ENCODE measurements around the gene ANKRD11.

ANKRD11 gene

DNA sequence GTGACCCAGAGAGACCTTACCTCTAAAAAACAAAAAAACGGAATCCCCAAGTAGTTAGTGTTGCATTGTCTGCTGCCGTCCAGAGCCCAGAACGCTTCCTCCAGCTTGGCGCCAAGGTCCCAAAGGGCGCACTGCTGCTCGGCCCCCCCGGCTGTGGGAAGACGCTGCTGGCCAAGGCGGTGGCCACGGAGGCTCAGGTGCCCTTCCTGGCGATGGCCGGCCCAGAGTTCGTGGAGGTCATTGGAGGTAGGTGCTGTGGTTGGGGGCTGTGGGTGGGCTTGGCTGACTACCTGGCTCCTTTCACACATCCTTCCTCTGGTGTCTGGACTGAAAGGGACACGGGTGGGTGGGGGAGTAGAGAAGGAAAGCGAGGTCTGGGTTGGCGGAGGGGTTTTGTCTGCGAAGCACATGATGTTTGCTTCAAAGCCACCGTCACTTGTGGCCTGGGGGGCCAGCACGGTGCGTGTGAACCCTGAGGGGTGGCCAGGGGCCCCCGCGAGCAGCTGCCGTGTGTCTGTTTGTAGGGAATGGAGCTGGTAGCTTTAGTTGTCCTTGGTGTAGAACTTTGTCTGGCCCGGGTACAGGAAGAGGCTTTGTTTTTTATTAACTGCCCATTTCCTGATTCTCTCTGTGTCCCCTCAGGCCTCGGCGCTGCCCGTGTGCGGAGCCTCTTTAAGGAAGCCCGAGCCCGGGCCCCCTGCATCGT lies 41.6 kb upstream of the ANKRD11 start:
- H3K9me3 ChIP-seq (ENCODE audit: insufficient read depth, low read length) = no peaks in the 10 kb centered on the region
- TF ChIP-seq SUZ12 (IDR thresholded peaks at IDR 0.05; ENCODE audit: extremely low read depth, insufficient read depth, insufficient read length) (no peak), ZNF274 (IDR thresholded peaks at IDR 0.05; ENCODE audit: low read depth, low read length) (no peak), YY1 (IDR thresholded peaks at IDR 0.05; ENCODE audit: insufficient read depth, insufficient read length) (no peak)

DNA sequence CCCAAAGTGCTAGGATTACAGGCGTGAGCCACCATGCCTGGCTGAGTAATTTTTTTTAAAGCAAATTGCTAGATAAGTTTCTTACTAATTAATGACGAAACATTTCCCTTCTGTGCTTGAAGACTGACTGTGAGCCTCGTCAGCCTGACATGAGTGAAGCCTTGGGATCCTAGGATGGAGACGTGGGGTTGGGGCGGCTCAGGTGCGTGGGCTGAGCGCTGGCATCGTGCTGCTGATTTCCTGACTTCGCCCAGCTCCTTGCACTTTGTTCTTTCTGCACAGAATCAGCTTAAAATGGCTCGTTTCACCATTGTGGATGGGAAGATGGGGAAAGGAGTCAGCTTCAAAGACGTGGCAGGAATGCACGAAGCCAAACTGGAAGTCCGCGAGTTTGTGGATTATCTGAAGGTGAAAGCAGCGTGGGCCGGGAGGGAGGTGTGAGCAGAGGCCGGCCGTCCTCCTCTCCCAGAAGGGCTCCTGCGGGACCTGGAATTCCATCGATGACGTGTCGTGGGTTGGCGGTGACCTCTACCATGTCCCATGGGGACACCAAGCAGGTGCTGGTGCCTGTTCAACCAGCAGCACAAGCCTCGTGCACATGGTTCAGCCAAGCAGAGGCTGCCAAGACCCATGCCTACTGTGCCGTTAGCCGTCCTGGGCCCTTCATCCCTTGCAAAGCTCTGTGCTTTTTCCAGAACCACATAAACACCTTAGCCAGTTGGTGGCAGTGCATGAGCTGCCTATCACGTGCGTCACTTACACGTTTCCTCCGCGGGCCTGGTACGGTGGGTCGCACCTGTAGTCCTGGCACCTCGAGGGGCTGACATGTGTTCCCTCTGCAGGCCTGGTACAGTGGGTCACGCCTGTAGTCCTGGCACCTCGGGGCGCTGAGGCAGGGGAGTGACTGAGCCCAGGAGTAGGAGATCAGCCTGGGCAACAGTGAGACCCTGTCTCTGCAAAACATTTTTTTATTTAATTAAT lies 40.3 kb upstream of the ANKRD11 start:
- no peaks in the 10 kb centered on the region for H3K9me3 ChIP-seq (ENCODE audit: insufficient read depth, low read length)
- no peaks in the 10 kb centered on the region for H3K4me1 ChIP-seq (ENCODE audit: insufficient read depth, insufficient read length)
- H3K4me3 ChIP-seq (ENCODE audit: insufficient read length, low read depth) = no peak overlapping the region
- no peak overlapping the region for H3K9ac ChIP-seq (ENCODE audit: insufficient read length, low read depth)
- no peak for TF ChIP-seq ZNF274 (IDR thresholded peaks at IDR 0.05; ENCODE audit: low read depth, low read length)
- TF ChIP-seq SUZ12 (IDR thresholded peaks at IDR 0.05; ENCODE audit: extremely low read depth, insufficient read depth, insufficient read length) = no peak
- no peak for TF ChIP-seq YY1 (IDR thresholded peaks at IDR 0.05; ENCODE audit: insufficient read depth, insufficient read length)
- no peak for DNase-seq (ENCODE audit: low read depth, low spot score)
- H3K36me3 ChIP-seq (ENCODE audit: insufficient read depth, insufficient read length, low read length) = peaks cover 96% of the 10 kb centered on the region
- H3K27me3 ChIP-seq (ENCODE audit: insufficient read depth, insufficient read length) = no peaks in the 10 kb centered on the region

More for the DNA sequence above, 41.6 kb upstream of the ANKRD11 start:
- Histone ChIP-seq H3K27me3 (ENCODE audit: insufficient read depth, insufficient read length) (no peaks in the 10 kb centered on the region), H3K36me3 (ENCODE audit: insufficient read depth, insufficient read length, low read length) (peaks cover 93% of the 10 kb centered on the region), H3K4me3 (ENCODE audit: insufficient read length, low read depth) (no peak overlapping the region), H3K4me1 (ENCODE audit: insufficient read depth, insufficient read length) (no peaks in the 10 kb centered on the region), H3K9ac (ENCODE audit: insufficient read length, low read depth) (no peak overlapping the region)
- no peak for DNase-seq (ENCODE audit: low read depth, low spot score)

DNA sequence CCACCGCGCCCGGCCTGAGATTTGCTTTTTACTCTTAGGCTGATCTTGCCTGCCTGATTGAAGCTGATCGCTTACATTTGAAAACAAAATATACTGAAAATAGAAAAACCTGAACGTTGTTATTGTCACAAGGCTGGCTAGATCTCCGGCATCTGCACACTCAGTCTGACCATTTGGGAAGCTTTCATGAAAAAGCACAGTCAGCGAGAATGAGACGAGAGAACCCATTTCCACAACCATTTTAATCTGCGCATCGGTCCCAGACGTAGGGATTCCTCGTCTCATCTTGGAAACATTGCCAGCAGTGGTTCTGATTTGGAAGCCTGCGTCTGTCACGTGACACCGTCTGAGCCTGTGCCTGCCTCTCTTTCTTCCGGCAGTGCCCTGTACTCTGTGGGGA lies 38.7 kb upstream of the ANKRD11 start:
- TF ChIP-seq ZNF274 (IDR thresholded peaks at IDR 0.05; ENCODE audit: low read depth, low read length) (no peak), SUZ12 (IDR thresholded peaks at IDR 0.05; ENCODE audit: extremely low read depth, insufficient read depth, insufficient read length) (no peak), YY1 (IDR thresholded peaks at IDR 0.05; ENCODE audit: insufficient read depth, insufficient read length) (no peak)
- Histone ChIP-seq H3K4me1 (ENCODE audit: insufficient read depth, insufficient read length) (peaks cover 3% of the 10 kb centered on the region), H3K27me3 (ENCODE audit: insufficient read depth, insufficient read length) (no peaks in the 10 kb centered on the region), H3K4me3 (ENCODE audit: insufficient read length, low read depth) (no peak overlapping the region), H3K36me3 (ENCODE audit: insufficient read depth, insufficient read length, low read length) (peaks cover 96% of the 10 kb centered on the region), H3K9me3 (ENCODE audit: insufficient read depth, low read length) (no peaks in the 10 kb centered on the region), H3K9ac (ENCODE audit: insufficient read length, low read depth) (no peak overlapping the region)
- DNase-seq (ENCODE audit: low read depth, low spot score) = no peak

DNA sequence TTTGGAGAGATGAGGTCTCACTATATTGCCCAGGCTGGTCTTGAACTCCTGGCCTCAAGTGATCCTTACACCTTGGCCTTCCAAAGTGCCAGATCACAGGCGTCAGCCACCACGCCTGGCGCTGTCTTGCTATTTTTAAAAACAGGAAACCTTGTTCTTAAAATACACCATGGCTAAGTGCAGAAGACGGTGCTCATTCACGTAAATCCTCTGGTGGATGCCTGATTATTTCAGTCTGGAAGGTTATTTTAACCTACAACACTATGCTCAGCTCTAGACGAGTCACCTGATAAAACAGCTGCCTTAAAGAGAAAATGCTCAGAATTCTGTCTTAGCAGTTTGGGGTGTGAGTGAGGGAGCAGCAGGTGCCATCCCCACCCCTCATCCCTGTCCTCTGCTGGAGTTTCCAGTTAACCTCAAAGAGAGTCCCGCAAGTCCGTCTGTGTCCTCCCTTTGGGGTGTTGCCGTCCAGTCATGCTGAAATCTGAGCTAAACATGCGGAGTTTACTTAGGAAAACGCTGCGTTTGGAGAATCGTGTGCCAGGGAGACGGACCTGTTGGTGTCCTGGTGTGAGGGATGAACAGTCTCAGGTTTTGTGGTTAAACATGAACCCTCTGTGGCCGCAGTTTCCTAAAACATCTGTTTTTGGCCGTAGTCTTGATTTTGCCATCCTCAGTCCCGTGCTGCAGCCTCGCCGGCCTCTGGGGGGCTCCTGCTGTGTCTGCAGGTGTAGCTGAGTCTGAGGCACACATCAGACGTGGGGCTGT lies 35.0 kb upstream of the ANKRD11 start:
- no peak overlapping the region for H3K9ac ChIP-seq (ENCODE audit: insufficient read length, low read depth)
- no peak for DNase-seq (ENCODE audit: low read depth, low spot score)
- H3K36me3 ChIP-seq (ENCODE audit: insufficient read depth, insufficient read length, low read length) = peaks cover 98% of the 10 kb centered on the region
- H3K27me3 ChIP-seq (ENCODE audit: insufficient read depth, insufficient read length) = no peaks in the 10 kb centered on the region
- H3K4me1 ChIP-seq (ENCODE audit: insufficient read depth, insufficient read length) = peaks cover 8% of the 10 kb centered on the region
- TF ChIP-seq ZNF274 (IDR thresholded peaks at IDR 0.05; ENCODE audit: low read depth, low read length) (no peak), YY1 (IDR thresholded peaks at IDR 0.05; ENCODE audit: insufficient read depth, insufficient read length) (no peak), SUZ12 (IDR thresholded peaks at IDR 0.05; ENCODE audit: extremely low read depth, insufficient read depth, insufficient read length) (no peak)
- no peak overlapping the region for H3K4me3 ChIP-seq (ENCODE audit: insufficient read length, low read depth)
- H3K9me3 ChIP-seq (ENCODE audit: insufficient read depth, low read length) = no peaks in the 10 kb centered on the region

DNA sequence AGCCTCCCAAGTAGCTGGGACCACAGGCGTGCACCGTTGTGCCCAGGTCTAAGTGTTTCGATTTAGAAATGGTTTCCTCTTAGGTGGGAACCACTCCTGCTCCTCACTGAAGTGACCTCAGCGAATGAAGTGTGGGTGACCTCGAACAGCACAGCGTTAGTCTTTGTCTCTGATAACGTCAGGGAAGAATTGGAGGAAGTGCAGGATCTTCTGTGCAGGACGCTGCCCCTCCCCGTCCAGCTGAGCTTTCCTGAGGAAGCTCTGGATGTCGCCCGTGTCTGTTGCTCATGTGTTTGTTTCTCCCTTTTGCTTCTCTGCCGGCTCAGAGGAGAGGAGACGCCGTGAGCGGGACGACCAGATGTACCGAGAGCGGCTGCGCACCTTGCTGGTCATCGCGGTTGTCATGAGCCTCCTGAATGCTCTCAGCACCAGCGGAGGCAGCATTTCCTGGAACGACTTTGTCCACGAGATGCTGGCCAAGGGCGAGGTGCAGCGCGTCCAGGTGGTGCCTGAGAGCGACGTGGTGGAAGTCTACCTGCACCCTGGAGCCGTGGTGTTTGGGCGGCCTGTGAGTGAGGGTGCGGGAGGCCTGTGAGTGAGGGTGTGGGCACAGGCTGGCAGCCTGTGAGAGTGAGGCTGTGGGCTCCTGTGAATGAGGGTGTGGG lies 33.5 kb upstream of the ANKRD11 start:
- TF ChIP-seq SUZ12 (IDR thresholded peaks at IDR 0.05; ENCODE audit: extremely low read depth, insufficient read depth, insufficient read length) = no peak
- no peak for TF ChIP-seq ZNF274 (IDR thresholded peaks at IDR 0.05; ENCODE audit: low read depth, low read length)
- no peak for TF ChIP-seq YY1 (IDR thresholded peaks at IDR 0.05; ENCODE audit: insufficient read depth, insufficient read length)
- H3K36me3 ChIP-seq (ENCODE audit: insufficient read depth, insufficient read length, low read length) = peaks cover 98% of the 10 kb centered on the region

DNA sequence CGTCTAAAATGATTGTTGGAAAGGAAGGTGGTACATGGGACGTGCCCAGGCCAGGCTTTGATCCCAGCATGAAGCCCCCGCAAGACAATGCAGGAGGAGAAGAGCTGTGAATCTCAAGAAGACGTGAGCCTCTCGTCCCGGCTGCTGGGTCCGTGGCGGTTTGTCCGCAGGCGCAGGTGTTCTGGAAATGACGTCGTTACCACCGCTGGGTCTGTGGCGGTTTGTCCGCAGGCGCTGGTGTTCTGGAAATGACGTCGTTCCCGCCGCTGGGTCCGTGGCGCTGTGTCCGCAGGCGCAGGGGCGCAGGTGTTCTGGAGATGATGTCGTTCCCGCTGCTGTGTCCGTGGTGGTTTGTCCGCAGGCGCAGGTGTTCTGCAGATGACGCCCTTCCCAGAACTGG lies 31.9 kb upstream of the ANKRD11 start:
- Histone ChIP-seq H3K4me1 (ENCODE audit: insufficient read depth, insufficient read length) (peaks cover 8% of the 10 kb centered on the region), H3K27me3 (ENCODE audit: insufficient read depth, insufficient read length) (no peaks in the 10 kb centered on the region), H3K36me3 (ENCODE audit: insufficient read depth, insufficient read length, low read length) (peaks cover 98% of the 10 kb centered on the region), H3K4me3 (ENCODE audit: insufficient read length, low read depth) (no peak overlapping the region), H3K9me3 (ENCODE audit: insufficient read depth, low read length) (no peaks in the 10 kb centered on the region), H3K9ac (ENCODE audit: insufficient read length, low read depth) (no peak overlapping the region)
- no peak for DNase-seq (ENCODE audit: low read depth, low spot score)
- TF ChIP-seq SUZ12 (IDR thresholded peaks at IDR 0.05; ENCODE audit: extremely low read depth, insufficient read depth, insufficient read length) = no peak
- TF ChIP-seq ZNF274 (IDR thresholded peaks at IDR 0.05; ENCODE audit: low read depth, low read length) = no peak
- no peak for TF ChIP-seq YY1 (IDR thresholded peaks at IDR 0.05; ENCODE audit: insufficient read depth, insufficient read length)

More for the DNA sequence above, 33.5 kb upstream of the ANKRD11 start:
- Histone ChIP-seq H3K9ac (ENCODE audit: insufficient read length, low read depth) (no peak overlapping the region), H3K4me1 (ENCODE audit: insufficient read depth, insufficient read length) (peaks cover 8% of the 10 kb centered on the region), H3K27me3 (ENCODE audit: insufficient read depth, insufficient read length) (no peaks in the 10 kb centered on the region), H3K9me3 (ENCODE audit: insufficient read depth, low read length) (no peaks in the 10 kb centered on the region), H3K4me3 (ENCODE audit: insufficient read length, low read depth) (no peak overlapping the region)
- DNase-seq (ENCODE audit: low read depth, low spot score) = no peak
